HG02870 (cell line): ENCODE measurements around the gene RNPS1.

Source experiments
- ATAC-seq: cut with Tn5 transposase; IDR thresholded peaks from one replicate; pipeline ENCODE4 v1.9.1; 2021; ENCODE audit warnings: mild to moderate bottlenecking, moderate library complexity; ENCODE audit not compliant: unreplicated experiment

Gene RNPS1

DNA sequence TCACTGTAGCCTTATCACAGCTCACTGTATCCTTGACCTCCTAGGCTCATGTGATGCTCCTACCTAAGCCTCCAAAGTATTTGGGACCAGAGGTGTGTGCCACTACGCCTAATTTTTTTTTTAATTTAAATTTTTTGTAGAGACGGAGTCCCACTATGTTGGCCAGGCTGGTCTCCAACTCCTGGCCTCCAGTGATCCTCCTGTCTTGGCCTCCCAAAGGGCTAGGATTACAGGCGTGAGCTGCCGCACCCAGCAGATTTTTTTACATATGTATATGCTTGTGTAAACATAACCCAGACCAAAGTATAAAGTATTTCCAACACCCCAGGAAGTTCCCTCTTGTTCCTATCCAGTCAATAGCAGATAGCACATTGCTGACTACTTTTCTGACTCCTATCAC, 51.6 kb downstream of the RNPS1 start:
- ATAC-seq = no peak

GRCh38 chr16:2214719-2214968, 53.3 kb downstream of the RNPS1 start, which contains the start of gene PGP:
PGP (minus strand) TSS chr16:2214840; CDS start chr16:2214777, 63 bp downstream.
- peak; percentile 85 for ATAC-seq

- ATAC-seq = peak; percentile 8
These were observed 53.9 kb downstream of the RNPS1 start for GRCh38 chr16:2213817-2214718.

DNA sequence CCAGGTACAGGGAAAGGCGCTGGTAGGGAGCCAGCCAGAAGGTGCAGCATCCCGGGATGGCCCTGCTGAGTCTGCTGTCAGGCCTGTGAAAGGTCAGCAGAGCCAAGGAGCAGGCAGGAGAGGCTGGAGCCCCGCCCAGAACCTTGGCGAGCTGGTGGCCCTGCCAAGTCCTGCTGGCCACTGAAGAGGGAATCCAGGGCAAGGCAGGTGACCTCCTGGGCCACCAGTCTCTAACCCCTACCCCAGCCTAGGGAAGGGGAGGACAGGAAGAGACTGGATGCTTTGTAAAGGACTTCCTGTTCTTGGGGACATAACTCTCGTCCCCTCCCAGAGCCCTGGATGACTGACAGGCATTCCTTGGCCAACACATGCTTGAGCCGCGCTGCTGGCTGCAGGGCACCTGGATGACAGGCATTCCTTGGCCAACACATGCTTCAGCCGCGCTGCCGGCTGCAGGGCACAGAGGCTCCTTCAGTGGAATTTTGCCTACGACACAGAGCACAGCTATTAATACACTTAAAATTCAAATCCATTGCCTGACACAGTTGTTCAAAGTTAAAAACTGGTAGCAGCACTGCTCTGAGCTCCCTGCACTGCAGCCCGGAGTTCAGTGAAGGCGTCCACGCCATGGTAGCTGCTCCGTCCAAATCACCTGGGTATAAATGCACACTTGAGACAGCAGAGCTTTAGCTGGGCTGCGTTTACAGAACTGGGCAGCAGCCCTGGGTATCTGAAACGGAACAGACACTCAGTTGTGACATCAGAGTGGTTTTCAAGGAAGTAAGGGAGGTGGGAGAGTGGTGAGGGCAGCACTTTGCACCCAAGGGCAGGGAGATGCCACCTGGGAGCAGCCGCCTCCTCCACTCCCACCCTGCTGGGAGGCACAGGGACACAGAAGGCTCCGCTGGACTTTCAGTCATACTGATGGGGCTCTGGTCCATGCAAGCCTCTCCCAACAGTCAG, 55.3 kb downstream of the RNPS1 start:
- ATAC-seq = no peak

DNA sequence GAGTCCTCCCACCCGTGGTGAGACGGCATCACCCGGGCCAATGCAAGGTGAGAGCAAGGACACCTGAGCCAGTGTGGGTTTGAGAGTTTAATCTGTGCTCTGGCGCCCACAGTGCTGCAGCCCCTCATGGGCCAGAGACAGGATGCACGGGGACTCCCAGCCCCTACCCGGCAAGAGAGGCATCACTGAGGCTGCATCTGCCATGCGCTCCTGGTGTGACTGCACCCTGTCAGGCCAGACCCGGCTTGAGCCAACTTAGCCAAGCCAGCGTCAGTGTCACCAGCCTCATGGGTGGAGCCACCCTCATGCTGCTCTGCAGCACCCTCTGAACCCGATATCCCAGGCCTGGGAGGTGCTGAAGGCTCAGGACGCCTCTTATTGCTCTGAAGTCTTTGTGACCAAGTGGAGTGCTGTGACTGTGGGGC, 56.0 kb downstream of the RNPS1 start:
- ATAC-seq = no peak

DNA sequence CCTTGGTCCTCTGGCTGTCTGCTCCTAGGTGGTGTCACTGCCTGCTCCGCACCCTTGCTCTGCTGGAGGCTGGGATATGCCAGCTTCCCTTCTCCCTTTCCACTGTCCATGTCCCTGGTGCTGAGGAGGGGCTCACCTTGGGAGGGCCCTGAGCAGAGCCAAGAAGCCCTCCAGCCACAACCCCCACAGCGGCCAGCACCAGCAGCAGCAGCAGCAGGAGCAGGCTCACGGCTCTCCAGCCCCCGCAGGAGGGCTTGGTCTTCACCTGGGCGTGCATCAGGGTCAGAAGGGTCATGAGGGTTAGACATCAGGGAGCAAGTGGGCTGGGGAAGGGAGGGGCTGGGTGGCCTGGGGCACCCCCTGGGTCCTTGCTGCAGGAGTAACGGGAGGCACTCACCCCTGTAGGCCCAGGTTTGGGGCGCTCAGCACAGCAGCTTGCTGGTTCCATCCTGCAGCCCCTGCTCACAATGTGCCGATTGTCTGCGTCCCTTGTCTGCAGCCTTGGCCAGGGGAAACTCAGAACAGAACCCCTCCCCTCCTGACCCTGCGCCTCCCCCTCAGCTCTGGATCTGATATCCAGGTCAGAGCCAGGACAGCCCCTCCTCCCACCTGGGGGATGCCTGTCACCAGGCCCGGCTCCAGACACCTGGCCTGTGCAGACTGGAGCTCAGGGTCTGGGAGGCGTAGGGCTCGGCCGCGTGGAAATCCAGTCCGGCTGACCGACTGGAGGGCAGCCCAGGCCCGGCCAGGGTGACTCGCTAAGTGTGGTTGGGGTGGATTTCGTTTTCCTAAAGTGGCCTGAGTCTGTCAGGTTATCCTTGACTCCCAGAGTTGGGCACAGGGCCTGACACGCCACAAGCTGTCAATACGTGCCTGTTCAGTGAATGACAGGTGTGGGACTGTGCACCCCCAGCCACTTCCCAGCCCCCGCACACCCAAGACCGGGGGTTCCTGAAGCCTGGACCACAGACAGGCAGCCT, 57.2 kb downstream of the RNPS1 start, which contains the start of gene BRICD5:
Gene BRICD5 (minus strand): TSS at position 478 of the 980 bp plus-strand sequence. CDS start 30 bp downstream, at position 448.
- no peak for ATAC-seq

DNA sequence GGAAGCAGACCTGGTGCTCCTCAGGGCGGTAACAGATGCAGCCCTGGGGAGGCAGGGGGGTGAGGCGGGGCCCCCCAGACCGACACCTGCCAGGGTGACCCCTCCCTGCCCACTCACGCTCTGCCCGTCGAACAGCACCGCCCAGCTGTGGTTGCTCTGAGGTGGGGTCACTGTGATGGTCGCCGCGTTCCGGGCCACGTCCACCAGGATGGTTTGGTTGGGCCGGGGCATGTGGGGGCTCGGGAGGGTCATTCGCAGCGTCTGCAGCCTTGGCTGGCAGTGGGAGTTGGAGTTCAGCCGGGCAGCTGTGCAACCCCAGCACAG, 58.0 kb downstream of the RNPS1 start:
- no peak for ATAC-seq

GRCh38 chr16:2209258-2210008, 58.5 kb downstream of the RNPS1 start:
- ATAC-seq = no peak

DNA sequence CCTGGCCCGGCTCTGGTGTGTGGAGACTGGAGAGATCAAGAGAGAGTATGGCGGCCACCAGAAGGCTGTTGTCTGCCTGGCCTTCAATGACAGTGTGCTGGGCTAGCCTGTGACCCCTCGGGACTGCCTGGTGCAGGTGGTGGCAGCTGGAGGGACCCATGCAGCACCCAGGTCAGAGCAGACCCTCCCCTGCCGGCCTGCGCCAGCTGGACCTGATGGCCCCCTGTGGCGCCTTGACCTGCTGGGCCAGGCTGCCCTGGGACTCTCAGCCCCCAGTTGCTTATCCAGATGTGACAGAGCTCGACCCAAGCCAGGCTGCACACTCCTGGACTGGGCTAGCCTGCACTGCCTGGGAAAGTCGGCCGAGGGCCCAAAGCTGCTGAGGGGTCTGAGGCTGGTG, 59.2 kb downstream of the RNPS1 start:
- no peak for ATAC-seq

GRCh38 chr16:2208308-2208707, 59.6 kb downstream of the RNPS1 start:
- no peak for ATAC-seq

DNA sequence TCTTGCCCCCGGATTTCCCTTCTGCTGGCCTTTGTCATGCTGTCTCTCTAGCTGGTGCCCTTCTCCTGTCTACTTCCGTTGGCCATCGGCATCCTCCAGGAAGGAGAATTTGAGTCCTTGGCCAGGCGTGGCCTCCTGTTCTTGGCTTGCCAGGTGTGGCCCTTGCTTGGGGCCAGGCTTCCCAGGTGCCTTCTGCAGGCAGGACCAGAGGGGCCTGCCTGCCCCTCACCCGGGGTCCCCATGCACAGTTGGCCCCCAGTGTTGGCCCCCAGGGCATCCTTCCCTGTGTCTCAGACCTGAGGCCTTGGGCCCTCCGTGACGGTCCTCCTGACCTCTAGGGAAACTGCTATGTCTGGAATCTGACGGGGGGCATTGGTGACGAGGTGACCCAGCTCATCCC, 60.1 kb downstream of the RNPS1 start:
- no peak for ATAC-seq

DNA sequence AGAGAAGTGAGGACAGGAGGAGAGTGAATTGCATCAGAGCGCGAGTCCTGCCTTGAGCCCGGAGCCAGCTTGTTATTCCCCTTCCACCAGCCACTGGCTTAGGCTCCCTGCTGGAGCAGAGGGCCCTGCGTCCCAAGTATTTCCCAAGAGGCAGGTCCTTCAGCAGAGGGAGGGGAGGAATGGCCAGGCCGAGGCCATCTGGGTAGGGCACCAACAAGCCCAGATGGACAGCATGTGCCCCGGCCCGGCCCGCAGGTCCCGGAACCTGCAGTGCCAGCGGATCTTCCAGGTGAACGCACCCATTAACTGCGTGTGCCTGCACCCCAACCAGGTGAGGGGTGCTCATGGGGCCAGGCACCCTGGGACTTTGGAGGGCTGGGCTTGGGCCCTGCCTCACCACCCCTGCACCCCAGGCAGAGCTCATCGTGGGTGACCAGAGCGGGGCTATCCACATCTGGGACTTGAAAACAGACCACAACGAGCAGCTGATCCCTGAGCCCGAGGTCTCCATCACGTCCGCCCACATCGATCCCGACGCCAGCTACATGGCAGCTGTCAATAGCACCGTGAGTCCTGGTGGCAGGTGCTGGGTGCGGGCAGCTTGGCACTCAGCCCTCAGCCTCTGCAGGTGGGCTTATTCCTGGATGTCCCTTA, 61.0 kb downstream of the RNPS1 start:
- no peak for ATAC-seq

DNA sequence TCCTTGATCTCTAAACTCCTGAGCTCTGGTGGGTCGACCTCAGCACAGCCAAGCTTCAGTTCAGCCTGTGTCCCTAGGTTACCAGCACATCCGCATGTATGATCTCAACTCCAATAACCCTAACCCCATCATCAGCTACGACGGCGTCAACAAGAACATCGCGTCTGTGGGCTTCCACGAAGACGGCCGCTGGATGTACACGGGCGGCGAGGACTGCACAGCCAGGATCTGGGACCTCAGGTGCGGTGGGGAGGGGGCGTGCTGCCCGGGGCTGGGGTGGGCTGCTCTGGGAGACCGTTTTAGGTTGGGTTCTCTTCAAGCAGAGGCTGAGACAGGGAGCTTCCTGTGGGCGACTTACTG, 61.5 kb downstream of the RNPS1 start:
- ATAC-seq = no peak

DNA sequence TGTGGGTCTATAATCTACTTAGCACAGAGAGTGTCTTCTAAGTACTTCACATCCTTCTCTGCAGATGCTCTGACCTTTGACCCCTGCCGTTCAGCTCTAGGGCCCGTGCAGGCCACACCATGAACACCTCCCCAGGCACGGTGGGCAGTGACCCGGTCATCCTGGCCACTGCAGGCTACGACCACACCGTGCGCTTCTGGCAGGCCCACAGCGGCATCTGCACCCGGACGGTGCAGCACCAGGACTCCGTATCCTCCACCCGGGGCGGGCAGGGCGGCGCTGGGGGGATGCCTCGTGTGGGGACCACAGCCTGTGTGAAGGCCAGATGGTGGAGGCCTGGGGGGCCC, 62.0 kb downstream of the RNPS1 start:
- no peak for ATAC-seq

GRCh38 chr16:2205104-2205966, 62.6 kb downstream of the RNPS1 start, which contains the start of gene MLST8:
MLST8 (plus strand) TSS chr16:2205454; CDS start chr16:2206086, 632 bp downstream.
- ATAC-seq = peak; percentile 74

DNA sequence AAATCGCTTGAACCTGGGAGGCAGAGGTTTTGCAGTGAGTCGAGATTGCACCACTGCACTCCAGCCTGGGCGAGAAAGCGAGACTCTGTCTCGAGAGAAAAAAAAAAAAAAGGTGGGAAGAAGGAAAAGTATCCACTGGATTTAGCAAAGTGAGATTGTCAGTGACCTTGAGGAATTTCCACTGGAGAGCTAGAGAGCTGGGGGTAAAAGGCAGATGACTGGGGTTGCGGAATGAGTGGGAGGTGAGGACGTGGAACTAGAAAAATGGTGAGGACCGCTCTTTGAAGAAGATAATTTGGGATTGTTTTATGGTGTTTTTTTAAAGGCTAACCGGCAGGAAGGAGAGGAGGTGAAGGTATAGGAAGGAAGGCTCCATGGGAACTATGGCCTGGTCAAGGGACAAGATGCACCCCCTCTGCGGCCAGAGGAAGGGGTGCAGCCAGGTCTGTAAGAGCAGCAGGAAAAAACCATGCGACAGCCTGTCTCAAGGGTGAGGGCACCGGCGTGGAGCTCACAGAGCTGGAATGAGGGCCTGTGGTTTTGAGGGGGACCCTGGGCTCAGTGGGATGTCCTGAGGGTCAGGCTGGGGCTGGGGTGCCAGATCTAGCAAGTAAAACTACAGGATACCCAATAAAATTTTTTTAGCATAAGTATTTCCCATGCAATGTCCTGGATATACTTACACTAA, 63.4 kb downstream of the RNPS1 start:
- no peak for ATAC-seq
